ENCODE measurements around the gene DCAF4. TPM values are rescaled to one million over a fixed set of nuclear protein-coding genes. Genes with fewer than 3 reads are reported as not detected.

The DCAF4 gene
- total RNA-seq, 1 donor from 2014 or later = 26.0 TPM

DNA sequence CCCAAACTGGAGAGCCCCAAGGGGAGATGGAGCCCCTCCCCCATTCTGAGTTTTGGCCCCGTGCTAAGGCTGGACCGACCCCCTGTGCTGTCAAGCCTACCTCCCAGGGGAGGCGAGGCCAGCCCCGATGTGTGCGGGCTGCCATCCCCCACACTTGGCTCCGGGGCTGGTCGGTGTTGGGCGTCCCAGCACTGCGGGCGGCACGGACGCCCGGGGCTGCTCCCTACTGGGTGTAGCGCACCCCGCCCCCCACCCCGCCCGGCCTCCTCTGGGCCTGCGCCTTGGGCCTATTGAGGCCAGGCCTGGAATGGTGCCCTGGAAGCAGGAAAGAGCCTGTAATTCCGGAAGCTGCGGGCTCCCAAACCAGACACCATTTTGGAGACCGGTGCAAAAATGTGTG, 2.6 kb downstream of the DCAF4 start:
- DNase-seq (ENCODE audit: low spot score) = no peak
- H3K36me3 Mint-ChIP-seq (ENCODE audit: low read depth) = no peaks in the 10 kb centered on the region
- H3K27me3 Mint-ChIP-seq (ENCODE audit: low read depth) = no peaks in the 10 kb centered on the region
- H3K4me1 Mint-ChIP-seq (ENCODE audit: low read depth) = peaks cover 17% of the 10 kb centered on the region
- no peaks in the 10 kb centered on the region for H3K9me3 Mint-ChIP-seq (ENCODE audit: low read depth)
- no peak overlapping the region for H3K4me3 Mint-ChIP-seq (ENCODE audit: unreplicated experiment)
- no peak for TF ChIP-seq CTCF (IDR thresholded peaks at IDR 0.05)
- H3K27ac Mint-ChIP-seq (ENCODE audit: unreplicated experiment) = no peak overlapping the region

DNA sequence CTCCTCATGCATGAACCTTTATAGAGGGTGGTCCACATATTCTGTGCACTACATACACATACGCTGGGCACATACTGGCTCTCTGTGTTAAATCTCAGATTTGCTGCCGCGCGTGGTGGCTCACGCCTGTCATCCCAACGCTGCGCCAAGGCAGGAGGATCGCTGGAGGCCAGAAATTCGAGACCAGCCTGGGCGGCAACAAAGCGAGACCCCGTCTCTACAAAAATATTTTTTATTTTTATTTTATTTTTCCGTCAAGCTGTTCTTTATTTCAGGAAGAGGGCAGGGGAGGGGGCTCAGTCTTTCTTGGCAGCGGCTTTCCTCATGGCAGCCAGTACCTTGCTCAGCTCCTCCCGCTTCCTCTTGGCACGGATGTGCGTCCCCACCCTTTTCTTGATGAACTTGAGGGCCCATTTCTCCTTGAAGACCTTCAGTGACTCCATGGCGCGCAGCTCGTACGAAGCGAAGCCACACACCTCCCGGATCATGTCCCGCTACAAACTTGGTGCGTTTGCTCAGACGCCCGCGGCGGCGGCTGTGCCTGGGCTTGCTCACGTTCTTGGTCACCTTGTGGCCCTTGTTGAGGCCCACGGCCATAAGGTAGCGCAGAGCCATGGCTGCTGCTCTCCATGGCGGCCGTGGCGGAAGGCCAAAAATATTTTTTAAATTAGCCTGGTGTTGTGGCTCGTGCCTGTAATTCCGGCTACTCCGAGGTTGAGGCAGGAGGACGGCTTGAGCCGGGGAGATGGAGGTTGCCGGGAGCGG, 3.2 kb downstream of the DCAF4 start:
- H3K4me3 Mint-ChIP-seq (ENCODE audit: unreplicated experiment) = no peak overlapping the region
- H3K27ac Mint-ChIP-seq (ENCODE audit: unreplicated experiment) = no peak overlapping the region
- no peaks in the 10 kb centered on the region for H3K36me3 Mint-ChIP-seq (ENCODE audit: low read depth)
- TF ChIP-seq CTCF (IDR thresholded peaks at IDR 0.05) = no peak
- no peaks in the 10 kb centered on the region for H3K27me3 Mint-ChIP-seq (ENCODE audit: low read depth)
- H3K9me3 Mint-ChIP-seq (ENCODE audit: low read depth) = no peaks in the 10 kb centered on the region
- no peak for DNase-seq (ENCODE audit: low spot score)
- peaks cover 14% of the 10 kb centered on the region for H3K4me1 Mint-ChIP-seq (ENCODE audit: low read depth)

DNA sequence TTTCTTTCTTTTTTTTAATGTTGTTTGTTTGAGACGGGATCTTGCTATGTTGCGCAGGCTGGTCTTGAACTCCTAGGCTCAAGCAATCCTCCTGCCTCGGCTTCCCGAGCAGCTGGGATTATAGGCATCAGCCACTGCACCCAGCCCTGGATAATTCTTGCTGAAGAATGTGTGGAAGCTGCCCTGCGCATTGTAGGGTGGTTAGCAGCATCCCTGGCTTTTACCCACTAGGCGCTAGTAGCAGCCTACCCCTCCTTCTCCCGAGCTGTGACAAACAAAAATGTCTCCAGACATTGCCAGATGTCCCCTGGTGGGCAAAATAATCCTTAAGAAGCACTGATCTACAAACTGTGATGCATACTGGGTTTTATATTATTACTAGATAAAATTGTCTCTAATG, 6.6 kb downstream of the DCAF4 start:
- DNase-seq (ENCODE audit: low spot score) = no peak
- Mint-ChIP-seq H3K27ac (ENCODE audit: unreplicated experiment) (no peak overlapping the region), H3K27me3 (ENCODE audit: low read depth) (no peaks in the 10 kb centered on the region), H3K4me1 (ENCODE audit: low read depth) (no peaks in the 10 kb centered on the region), H3K4me3 (ENCODE audit: unreplicated experiment) (no peak overlapping the region), H3K9me3 (ENCODE audit: low read depth) (no peaks in the 10 kb centered on the region), H3K36me3 (ENCODE audit: low read depth) (peaks cover under 1% of the 10 kb centered on the region)
- TF ChIP-seq CTCF (IDR thresholded peaks at IDR 0.05) = no peak

- H3K36me3 Mint-ChIP-seq (ENCODE audit: low read depth) = peaks cover 26% of the 10 kb centered on the region
- no peaks in the 10 kb centered on the region for H3K9me3 Mint-ChIP-seq (ENCODE audit: low read depth)
- no peak for TF ChIP-seq CTCF (IDR thresholded peaks at IDR 0.05)
- no peak overlapping the region for H3K4me3 Mint-ChIP-seq (ENCODE audit: unreplicated experiment)
- DNase-seq (ENCODE audit: low spot score) = peak; percentile 84
- H3K27ac Mint-ChIP-seq (ENCODE audit: unreplicated experiment) = no peak overlapping the region
- no peaks in the 10 kb centered on the region for H3K27me3 Mint-ChIP-seq (ENCODE audit: low read depth)
- no peaks in the 10 kb centered on the region for H3K4me1 Mint-ChIP-seq (ENCODE audit: low read depth)
Observed at GRCh38 chr14:72939630-72940029, 13.4 kb downstream of the DCAF4 start.

GRCh38 chr14:72941286-72941985, 15.2 kb downstream of the DCAF4 start:
- Mint-ChIP-seq H3K36me3 (ENCODE audit: low read depth) (peaks cover 28% of the 10 kb centered on the region), H3K27me3 (ENCODE audit: low read depth) (no peaks in the 10 kb centered on the region), H3K4me3 (ENCODE audit: unreplicated experiment) (no peak overlapping the region), H3K4me1 (ENCODE audit: low read depth) (no peaks in the 10 kb centered on the region), H3K27ac (ENCODE audit: unreplicated experiment) (no peak overlapping the region), H3K9me3 (ENCODE audit: low read depth) (no peaks in the 10 kb centered on the region)
- peak; percentile 55 for DNase-seq (ENCODE audit: low spot score)
- TF ChIP-seq CTCF (IDR thresholded peaks at IDR 0.05) = no peak
